Neural cell (in vitro differentiated cells): Measurements from ENCODE around the gene FXN. TPM values are rescaled to one million over a fixed set of nuclear protein-coding genes. Genes with fewer than 3 reads are reported as not detected.

Experiments
- H2AFZ ChIP-seq: fragments of 200-600, 300-800 bp; sonication (generic), shearing (Covaris generic); 2 replicates; pipeline ENCODE4 v1.6.0; 2014; ENCODE audit warnings: low read depth, mild to moderate bottlenecking, antibody characterized with exemption, low read length, moderate library complexity
- H3F3A ChIP-seq: fragments of 200-600 bp; shearing (Covaris generic); 2 replicates; pipeline ENCODE4 v1.6.1; 2016; ENCODE audit warnings: mild to moderate bottlenecking, moderate library complexity, mixed read lengths, antibody characterized with exemption, low read length; ENCODE audit not compliant: insufficient read depth, poor library complexity, severe bottlenecking
- H3K27ac ChIP-seq: fragments of 200-600, 300-800 bp; sonication (generic), shearing (Covaris generic); 2 replicates; pipeline ENCODE4 v1.5.1; 2014; ENCODE audit warnings: mild to moderate bottlenecking, low read length, moderate library complexity
- H3K27me3 ChIP-seq: fragments of 300-800, 200-600 bp; sonication (generic), shearing (Covaris generic); 2 replicates; pipeline ENCODE4 v1.6.0; 2014; ENCODE audit warnings: mild to moderate bottlenecking, low read depth, low read length, moderate library complexity; ENCODE audit not compliant: insufficient read depth
- H3K36me3 ChIP-seq: fragments of 300-800, 200-600 bp; sonication (generic), shearing (Covaris generic); 2 replicates; pipeline ENCODE4 v1.5.1; 2014; ENCODE audit warnings: mild to moderate bottlenecking, antibody characterized with exemption, low read length, moderate library complexity; ENCODE audit not compliant: insufficient read depth
- H3K4me2 ChIP-seq: fragments of 300-800, 200-600 bp; sonication (generic), shearing (Covaris generic); 2 replicates; pipeline ENCODE4 v1.6.0; 2014; ENCODE audit warnings: mild to moderate bottlenecking, low read length
- H3K4me3 ChIP-seq: fragments of 300-800, 200-600 bp; sonication (generic), shearing (Covaris generic); 2 replicates; pipeline ENCODE4 v1.5.1; 2014; ENCODE audit warnings: mild to moderate bottlenecking, low read length, moderate library complexity
- H3K79me2 ChIP-seq: fragments of 200-600 bp; shearing (Covaris generic); replicated peaks from 2 replicates; pipeline ENCODE4 v1.6.0; 2014; ENCODE audit warnings: mild to moderate bottlenecking, low read length, moderate library complexity; ENCODE audit not compliant: insufficient read depth
- H3K9ac ChIP-seq: fragments of 300-800, 200-600 bp; sonication (generic), shearing (Covaris generic); 2 replicates; pipeline ENCODE4 v1.6.1; 2016; ENCODE audit warnings: mild to moderate bottlenecking, low read length, mixed read lengths
- H3K9me2 ChIP-seq: fragments of 200-600 bp; shearing (Covaris generic); 2 replicates; pipeline ENCODE4 v1.6.1; 2016; ENCODE audit warnings: mild to moderate bottlenecking, low read length, mixed read lengths; ENCODE audit not compliant: insufficient read depth
- H3K9me3 ChIP-seq: fragments of 200-600, 300-800 bp; sonication (generic), shearing (Covaris generic); 2 replicates; pipeline ENCODE4 v1.6.1; 2016; ENCODE audit warnings: mild to moderate bottlenecking, mixed run types, low read length, moderate library complexity, mixed read lengths
- H4K20me1 ChIP-seq: fragments of 200-600 bp; shearing (Covaris generic); 2 replicates; pipeline ENCODE4 v1.6.1; 2016; ENCODE audit warnings: mild to moderate bottlenecking, mixed run types; ENCODE audit not compliant: insufficient read depth
- CTCF ChIP-seq: fragments of 450-650 bp; IDR thresholded peaks from 2 replicates; pipeline ENCODE4 v1.5.1; 2014; ENCODE audit warnings: antibody characterized with exemption, mild to moderate bottlenecking, moderate library complexity; ENCODE audit not compliant: poor library complexity, severe bottlenecking
- EP300 ChIP-seq: fragments of 450-650 bp; conservative IDR thresholded peaks from 2 replicates; pipeline ENCODE4 v1.6.1; 2014; ENCODE audit warnings: antibody characterized with exemption, mild to moderate bottlenecking, moderate library complexity; ENCODE audit not compliant: poor library complexity, severe bottlenecking
- EZH2 ChIP-seq: fragments of 200-600, 300-800 bp; shearing (Covaris generic), sonication (generic); IDR thresholded peaks from 2 replicates; pipeline ENCODE4 v1.6.1; 2014; ENCODE audit warnings: antibody characterized with exemption, low read length, borderline replicate concordance, mild to moderate bottlenecking; ENCODE audit not compliant: insufficient read depth, poor library complexity, severe bottlenecking
- MXI1 ChIP-seq: fragments of 450-650 bp; conservative IDR thresholded peaks from 2 replicates; pipeline ENCODE4 v1.6.1; 2014; ENCODE audit warnings: antibody characterized with exemption, mild to moderate bottlenecking; ENCODE audit not compliant: poor library complexity, severe bottlenecking
- POLR2AphosphoS5 ChIP-seq: IDR thresholded peaks from 2 replicates; pipeline ENCODE4 v1.6.1; 2012
- RAD21 ChIP-seq: fragments of 450-650 bp; conservative IDR thresholded peaks from 2 replicates; pipeline ENCODE4 v1.6.1; 2014; ENCODE audit warnings: antibody characterized with exemption, mild to moderate bottlenecking, moderate library complexity
- SMC3 ChIP-seq: fragments of 450-650 bp; conservative IDR thresholded peaks from 2 replicates; pipeline ENCODE4 v1.6.1; 2014; ENCODE audit warnings: antibody characterized with exemption, mild to moderate bottlenecking, moderate library complexity; ENCODE audit not compliant: poor library complexity
- TAF1 ChIP-seq: IDR thresholded peaks from 2 replicates; pipeline ENCODE4 v1.6.1; 2012; ENCODE audit warnings: low read depth
- polyA plus RNA-seq: library from polyadenylated mRNA; depleted of rRNA; stranded (reverse); fragments of >200 nt; gene quantifications from 2 replicates; pipeline ENCODE4 v1.2.3, GENCODE V29; 2014
- TF ChIP-seq, protein P1 (sequence below): IDR thresholded peaks from 2 replicates; pipeline ENCODE4 v1.6.1; 2012; ENCODE audit warnings: borderline replicate concordance

The FXN gene
- polyA plus RNA-seq, 1 donor from 2014 or later = 3.5 TPM

- H3K36me3 ChIP-seq = no peaks in the 10 kb centered on the region
- no peaks in the 10 kb centered on the region for H4K20me1 ChIP-seq
- H3K4me2 ChIP-seq = no peak overlapping the region
- H3K27ac ChIP-seq = no peak overlapping the region
- H3K27me3 ChIP-seq = no peaks in the 10 kb centered on the region
- H3F3A ChIP-seq = no peaks in the 10 kb centered on the region
- no peak overlapping the region for H3K9ac ChIP-seq
- TF ChIP-seq EZH2 (no peak), MXI1 (no peak), CTCF (no peak), SMC3 (no peak), TAF1 (no peak), RAD21 (no peak), EP300 (no peak), POLR2AphosphoS5 (no peak)
- TF ChIP-seq, protein P1, sequence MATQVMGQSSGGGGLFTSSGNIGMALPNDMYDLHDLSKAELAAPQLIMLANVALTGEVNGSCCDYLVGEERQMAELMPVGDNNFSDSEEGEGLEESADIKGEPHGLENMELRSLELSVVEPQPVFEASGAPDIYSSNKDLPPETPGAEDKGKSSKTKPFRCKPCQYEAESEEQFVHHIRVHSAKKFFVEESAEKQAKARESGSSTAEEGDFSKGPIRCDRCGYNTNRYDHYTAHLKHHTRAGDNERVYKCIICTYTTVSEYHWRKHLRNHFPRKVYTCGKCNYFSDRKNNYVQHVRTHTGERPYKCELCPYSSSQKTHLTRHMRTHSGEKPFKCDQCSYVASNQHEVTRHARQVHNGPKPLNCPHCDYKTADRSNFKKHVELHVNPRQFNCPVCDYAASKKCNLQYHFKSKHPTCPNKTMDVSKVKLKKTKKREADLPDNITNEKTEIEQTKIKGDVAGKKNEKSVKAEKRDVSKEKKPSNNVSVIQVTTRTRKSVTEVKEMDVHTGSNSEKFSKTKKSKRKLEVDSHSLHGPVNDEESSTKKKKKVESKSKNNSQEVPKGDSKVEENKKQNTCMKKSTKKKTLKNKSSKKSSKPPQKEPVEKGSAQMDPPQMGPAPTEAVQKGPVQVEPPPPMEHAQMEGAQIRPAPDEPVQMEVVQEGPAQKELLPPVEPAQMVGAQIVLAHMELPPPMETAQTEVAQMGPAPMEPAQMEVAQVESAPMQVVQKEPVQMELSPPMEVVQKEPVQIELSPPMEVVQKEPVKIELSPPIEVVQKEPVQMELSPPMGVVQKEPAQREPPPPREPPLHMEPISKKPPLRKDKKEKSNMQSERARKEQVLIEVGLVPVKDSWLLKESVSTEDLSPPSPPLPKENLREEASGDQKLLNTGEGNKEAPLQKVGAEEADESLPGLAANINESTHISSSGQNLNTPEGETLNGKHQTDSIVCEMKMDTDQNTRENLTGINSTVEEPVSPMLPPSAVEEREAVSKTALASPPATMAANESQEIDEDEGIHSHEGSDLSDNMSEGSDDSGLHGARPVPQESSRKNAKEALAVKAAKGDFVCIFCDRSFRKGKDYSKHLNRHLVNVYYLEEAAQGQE = no peak
- no peaks in the 10 kb centered on the region for H3K9me3 ChIP-seq
- H3K9me2 ChIP-seq = no peaks in the 10 kb centered on the region
- H2AFZ ChIP-seq = no peak overlapping the region
- no peak overlapping the region for H3K4me3 ChIP-seq
- H3K79me2 ChIP-seq = no peaks in the 10 kb centered on the region
Measured at GRCh38 chr9:68996462-68996861, 39.1 kb upstream of the FXN start.

DNA sequence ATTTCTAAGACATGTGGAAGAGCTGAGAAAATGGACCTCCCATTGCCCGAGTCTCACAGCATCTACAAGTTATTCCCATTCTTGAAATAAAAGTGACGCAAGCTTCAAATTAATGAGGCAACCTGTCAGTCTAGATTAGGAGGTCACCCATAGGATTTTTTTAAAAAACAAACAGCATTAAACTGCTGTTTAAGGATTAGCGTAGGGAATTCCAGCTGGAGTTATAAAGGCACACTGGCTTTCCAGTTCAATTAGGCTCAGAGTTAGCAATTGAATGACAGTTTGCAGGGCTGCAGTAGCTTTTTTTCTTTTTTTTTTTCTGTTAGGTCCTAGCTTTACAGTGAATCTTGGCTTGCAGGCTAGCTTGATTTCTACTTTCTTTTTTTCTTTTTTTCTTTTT, 37.9 kb upstream of the FXN start:
- Histone ChIP-seq H3K36me3 (no peaks in the 10 kb centered on the region), H3K4me2 (no peak overlapping the region), H3K9me3 (no peaks in the 10 kb centered on the region), H4K20me1 (no peaks in the 10 kb centered on the region), H3K9me2 (no peaks in the 10 kb centered on the region), H3F3A (no peaks in the 10 kb centered on the region), H2AFZ (no peak overlapping the region), H3K27ac (no peak overlapping the region), H3K27me3 (no peaks in the 10 kb centered on the region), H3K4me3 (no peak overlapping the region), H3K9ac (no peak overlapping the region), H3K79me2 (no peaks in the 10 kb centered on the region)
- TF ChIP-seq TAF1 (no peak), POLR2AphosphoS5 (no peak), EZH2 (no peak), RAD21 (no peak), MXI1 (no peak), SMC3 (no peak), EP300 (no peak)
- TF ChIP-seq, protein P1 = no peak
